ENCODE results near the gene CD3E. TPM values are rescaled to one million over a fixed set of nuclear protein-coding genes. Genes with fewer than 3 reads are reported as not detected.

Gene CD3E
- total and polyA plus RNA-seq, 2 of the 13 experiments (the other 11 are each of a cell fraction or from before 2014, with no cell fraction given), result not detected

DNA sequence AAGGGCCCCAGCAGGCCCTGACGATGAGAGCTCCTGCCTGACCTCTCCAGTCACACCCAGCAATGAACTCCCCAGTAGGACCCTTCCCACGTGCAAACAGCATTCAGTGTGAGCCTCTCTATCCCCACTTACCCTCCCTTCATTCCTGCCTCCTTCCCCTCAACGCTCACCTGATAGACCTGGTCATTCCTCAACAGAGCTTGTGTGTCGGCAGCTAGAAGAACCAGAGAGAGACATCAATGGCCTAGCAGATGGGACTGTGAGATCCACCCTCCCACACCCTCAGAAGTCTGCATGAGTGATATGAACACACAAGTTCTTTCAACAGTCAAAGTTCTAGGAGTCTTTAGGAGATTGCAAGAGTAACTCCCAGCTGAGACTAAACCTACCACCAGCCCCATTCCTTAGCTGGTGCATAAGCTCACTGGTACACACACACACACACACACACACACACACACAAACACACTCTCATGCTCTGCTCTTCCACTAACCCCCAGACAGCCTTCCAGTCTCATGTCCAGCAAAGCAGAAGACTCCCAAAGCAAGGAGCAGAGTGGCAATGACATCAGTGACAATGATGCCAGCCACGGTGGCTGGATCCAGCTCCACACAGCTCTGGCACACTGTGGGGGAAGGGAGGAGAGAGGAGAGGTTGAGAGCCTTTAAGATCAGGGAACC, 34.9 kb downstream of the CD3E start:
- 33% methylated on average over 5 of the region's 5 CpGs for WGBS (ENCODE audit: low lambda C conversion rate)
- no peak overlapping the region for H3K4me3 ChIP-seq (replicated peaks in 1 of 3; ENCODE audit: insufficient read depth in 1 of 3, low read depth in 2 of 3, low read length in 3 of 3)
- CTCF ChIA-PET (ENCODE audit: low intra/inter-chr PET ratio, low total read pairs), result no interaction called here
- H3K9me3 ChIP-seq (ENCODE audit: low read length), result no peaks in the 10 kb centered on the region
- no peak overlapping the region for H3K4me2 ChIP-seq (ENCODE audit: low read depth, low read length)
- peaks cover 34% of the 10 kb centered on the region for H3K4me1 ChIP-seq (ENCODE audit: insufficient read depth, low read length)
- DNase-seq (ENCODE audit: low spot score), result no peak
- in situ Hi-C loops (cut with HindIII; ENCODE audit: extremely low pct_ligation_motif_present, low pct_unique_long_range_greater_than_20kb) (no loop called here), intact Hi-C loops (cut with micrococcal nuclease; ENCODE audit: unreplicated experiment) (no loop called here)
- no peak for TF ChIP-seq FOXA1 (IDR thresholded peaks at IDR 0.05)
- no peak for TF ChIP-seq FOXA1 (CRISPR knock-in tag; IDR thresholded peaks at IDR 0.05)
- TF ChIP-seq, protein P1, sequence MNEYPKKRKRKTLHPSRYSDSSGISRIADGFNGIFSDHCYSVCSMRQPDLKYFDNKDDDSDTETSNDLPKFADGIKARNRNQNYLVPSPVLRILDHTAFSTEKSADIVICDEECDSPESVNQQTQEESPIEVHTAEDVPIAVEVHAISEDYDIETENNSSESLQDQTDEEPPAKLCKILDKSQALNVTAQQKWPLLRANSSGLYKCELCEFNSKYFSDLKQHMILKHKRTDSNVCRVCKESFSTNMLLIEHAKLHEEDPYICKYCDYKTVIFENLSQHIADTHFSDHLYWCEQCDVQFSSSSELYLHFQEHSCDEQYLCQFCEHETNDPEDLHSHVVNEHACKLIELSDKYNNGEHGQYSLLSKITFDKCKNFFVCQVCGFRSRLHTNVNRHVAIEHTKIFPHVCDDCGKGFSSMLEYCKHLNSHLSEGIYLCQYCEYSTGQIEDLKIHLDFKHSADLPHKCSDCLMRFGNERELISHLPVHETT (CRISPR knock-in tag; conservative IDR thresholded peaks at IDR 0.05), result no peak
- no peak for TF ChIP-seq ZBTB1 (CRISPR knock-in tag; IDR thresholded peaks at IDR 0.05; ENCODE audit: borderline replicate concordance)
- TF ChIP-seq HNRNPLL (IDR thresholded peaks at IDR 0.05; ENCODE audit: low read depth, low read length, poor library complexity, severe bottlenecking), result no peak
- no peak for TF ChIP-seq ZNF816 (CRISPR knock-in tag; IDR thresholded peaks at IDR 0.05; ENCODE audit: borderline replicate concordance)
- TF ChIP-seq NFIB (CRISPR knock-in tag; IDR thresholded peaks at IDR 0.05; ENCODE audit: borderline replicate concordance), result no peak
- TF ChIP-seq, protein P2, sequence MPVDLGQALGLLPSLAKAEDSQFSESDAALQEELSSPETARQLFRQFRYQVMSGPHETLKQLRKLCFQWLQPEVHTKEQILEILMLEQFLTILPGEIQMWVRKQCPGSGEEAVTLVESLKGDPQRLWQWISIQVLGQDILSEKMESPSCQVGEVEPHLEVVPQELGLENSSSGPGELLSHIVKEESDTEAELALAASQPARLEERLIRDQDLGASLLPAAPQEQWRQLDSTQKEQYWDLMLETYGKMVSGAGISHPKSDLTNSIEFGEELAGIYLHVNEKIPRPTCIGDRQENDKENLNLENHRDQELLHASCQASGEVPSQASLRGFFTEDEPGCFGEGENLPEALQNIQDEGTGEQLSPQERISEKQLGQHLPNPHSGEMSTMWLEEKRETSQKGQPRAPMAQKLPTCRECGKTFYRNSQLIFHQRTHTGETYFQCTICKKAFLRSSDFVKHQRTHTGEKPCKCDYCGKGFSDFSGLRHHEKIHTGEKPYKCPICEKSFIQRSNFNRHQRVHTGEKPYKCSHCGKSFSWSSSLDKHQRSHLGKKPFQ (CRISPR knock-in tag; IDR thresholded peaks at IDR 0.05; ENCODE audit: insufficient replicate concordance), result no peak
- TF ChIP-seq, protein P3, sequence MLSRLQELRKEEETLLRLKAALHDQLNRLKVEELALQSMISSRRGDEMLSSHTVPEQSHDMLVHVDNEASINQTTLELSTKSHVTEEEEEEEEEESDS (CRISPR knock-in tag; IDR thresholded peaks at IDR 0.05; ENCODE audit: borderline replicate concordance), result no peak
- TF ChIP-seq, protein P4, sequence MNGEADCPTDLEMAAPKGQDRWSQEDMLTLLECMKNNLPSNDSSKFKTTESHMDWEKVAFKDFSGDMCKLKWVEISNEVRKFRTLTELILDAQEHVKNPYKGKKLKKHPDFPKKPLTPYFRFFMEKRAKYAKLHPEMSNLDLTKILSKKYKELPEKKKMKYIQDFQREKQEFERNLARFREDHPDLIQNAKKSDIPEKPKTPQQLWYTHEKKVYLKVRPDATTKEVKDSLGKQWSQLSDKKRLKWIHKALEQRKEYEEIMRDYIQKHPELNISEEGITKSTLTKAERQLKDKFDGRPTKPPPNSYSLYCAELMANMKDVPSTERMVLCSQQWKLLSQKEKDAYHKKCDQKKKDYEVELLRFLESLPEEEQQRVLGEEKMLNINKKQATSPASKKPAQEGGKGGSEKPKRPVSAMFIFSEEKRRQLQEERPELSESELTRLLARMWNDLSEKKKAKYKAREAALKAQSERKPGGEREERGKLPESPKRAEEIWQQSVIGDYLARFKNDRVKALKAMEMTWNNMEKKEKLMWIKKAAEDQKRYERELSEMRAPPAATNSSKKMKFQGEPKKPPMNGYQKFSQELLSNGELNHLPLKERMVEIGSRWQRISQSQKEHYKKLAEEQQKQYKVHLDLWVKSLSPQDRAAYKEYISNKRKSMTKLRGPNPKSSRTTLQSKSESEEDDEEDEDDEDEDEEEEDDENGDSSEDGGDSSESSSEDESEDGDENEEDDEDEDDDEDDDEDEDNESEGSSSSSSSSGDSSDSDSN (CRISPR knock-in tag; IDR thresholded peaks at IDR 0.05), result no peak
- TF ChIP-seq ZEB1 (IDR thresholded peaks at IDR 0.05; ENCODE audit: insufficient replicate concordance, low read depth), result no peak
- no peak for TF ChIP-seq ZNF34 (CRISPR knock-in tag; IDR thresholded peaks at IDR 0.05; ENCODE audit: borderline replicate concordance)
- TF ChIP-seq BCL6 (CRISPR knock-in tag; IDR thresholded peaks at IDR 0.05), result no peak
- TF ChIP-seq SRSF1 (optimal IDR thresholded peaks at IDR 0.05; ENCODE audit: low read depth, low read length), result no peak
- H4K20me1 ChIP-seq (ENCODE audit: insufficient read depth, low read length), result no peaks in the 10 kb centered on the region
- no peak for ATAC-seq
- no peak overlapping the region for H3K9ac ChIP-seq (ENCODE audit: insufficient read depth, low read depth, low read length)
- no peak overlapping the region for H3K27ac ChIP-seq (ENCODE audit: extremely low read length, insufficient read depth, low read length)
- POLR2A ChIA-PET, result no interaction called here
- peaks cover 3 to 19% of the 10 kb centered on the region in 2 experiments; a peak in 2 of 5 replicates for H3K27me3 ChIP-seq (ENCODE audit: control insufficient read depth in 1 of 2, insufficient read depth in 2 of 2, low read length in 2 of 2)
- H2AFZ ChIP-seq (ENCODE audit: low read length), result no peak overlapping the region
- BruUV-seq (replicated peaks), result no TSS peak
- no peak for FAIRE-seq
- no peaks in the 10 kb centered on the region for H3K36me3 ChIP-seq (replicated peaks in 1 of 2; ENCODE audit: control insufficient read depth in 1 of 2, insufficient read depth in 2 of 2, low read length in 2 of 2)
- no peaks in the 10 kb centered on the region for H3K79me2 ChIP-seq (ENCODE audit: insufficient read depth, low read length)
